Osteoblast (primary cell): Measurements from ENCODE around the gene KPNA2. TPM values are rescaled to one million over a fixed set of nuclear protein-coding genes. Genes with fewer than 3 reads are reported as not detected.
A peak's percentile ranks its signal among the peaks of the same experiment; 100 is the strongest.

ENCODE experiments used
- DNase-seq: peaks from one replicate; pipeline ENCODE4 v3.0.0; 2011; ENCODE audit warnings: low spot score, mixed read lengths; ENCODE audit not compliant: insufficient read length; ENCODE audit errors: missing footprints
- H2AFZ ChIP-seq: 2 replicates; pipeline ENCODE4 v1.6.0; 2011; ENCODE audit warnings: mild to moderate bottlenecking, low read length
- H3K27ac ChIP-seq: 2 replicates; pipeline ENCODE4 v1.5.1; 2011; ENCODE audit warnings: mild to moderate bottlenecking, low read depth, low read length, moderate library complexity
- H3K27me3 ChIP-seq: 2 replicates; pipeline ENCODE4 v1.6.0; 2012; ENCODE audit warnings: mild to moderate bottlenecking, control low read depth, inconsistent platforms, low read length, moderate library complexity; ENCODE audit not compliant: insufficient read depth
- H3K36me3 ChIP-seq: 2 replicates; pipeline ENCODE4 v1.5.1; 2011; ENCODE audit warnings: mild to moderate bottlenecking, low read length, control low read depth, moderate library complexity; ENCODE audit not compliant: insufficient read depth
- H3K4me1 ChIP-seq: 2 replicates; pipeline ENCODE4 v1.5.1; 2011; ENCODE audit warnings: mild to moderate bottlenecking, low read length, control low read depth, moderate library complexity; ENCODE audit not compliant: insufficient read depth
- H3K4me2 ChIP-seq: 2 replicates; pipeline ENCODE4 v1.6.0; 2011; ENCODE audit warnings: mild to moderate bottlenecking, low read length; ENCODE audit not compliant: insufficient read depth
- H3K4me3 ChIP-seq: fragments of 200-600 bp; sonication (generic); 3 replicates; pipeline ENCODE4 v1.5.1; 2012; ENCODE audit warnings: mild to moderate bottlenecking, low read length, inconsistent platforms; ENCODE audit not compliant: insufficient read depth
- H3K79me2 ChIP-seq: 2 replicates; pipeline ENCODE4 v1.6.0; 2012; ENCODE audit warnings: mild to moderate bottlenecking, low read length, control low read depth, inconsistent platforms; ENCODE audit not compliant: insufficient read depth
- H3K9me3 ChIP-seq: 2 replicates; pipeline ENCODE4 v1.5.1; 2011; ENCODE audit warnings: low read depth, low read length, control low read depth
- H4K20me1 ChIP-seq: 2 replicates; pipeline ENCODE4 v1.6.0; 2012; ENCODE audit warnings: mild to moderate bottlenecking, low read length, control low read depth; ENCODE audit not compliant: insufficient read depth
- CTCF ChIP-seq: IDR thresholded peaks from 2 replicates; pipeline ENCODE4 v1.5.1; 2011; ENCODE audit warnings: mild to moderate bottlenecking, low read depth, low read length, moderate library complexity; ENCODE audit errors: extremely low read depth
- total RNA-seq: library from RNA; depleted of rRNA; stranded (reverse); fragments of >200 nt; gene quantifications from 2 replicates; pipeline ENCODE4 v1.2.3, GENCODE V29; 2012

KPNA2 gene
- total RNA-seq, 1 donor: 40.9 TPM

GRCh38 chr17:67993153-67993997, 42.2 kb upstream of the KPNA2 start:
- Histone ChIP-seq H3K4me3 (peak overlapping the region; percentile 84), H2AFZ (peak overlapping the region; percentile 92), H3K27me3 (no peaks in the 10 kb centered on the region), H3K36me3 (no peaks in the 10 kb centered on the region), H3K27ac (peak overlapping the region; percentile 71), H4K20me1 (peaks cover 6% of the 10 kb centered on the region), H3K9me3 (no peaks in the 10 kb centered on the region), H3K4me1 (peaks cover 20% of the 10 kb centered on the region), H3K79me2 (no peaks in the 10 kb centered on the region), H3K4me2 (peak overlapping the region; percentile 99)
- DNase-seq: peak; percentile 98
- TF ChIP-seq CTCF: no peak

- DNase-seq: no peak
These were observed 41.6 kb upstream of the KPNA2 start for GRCh38 chr17:67993998-67994361.

GRCh38 chr17:67994817-67995569, 40.5 kb upstream of the KPNA2 start:
- Histone ChIP-seq H3K36me3 (no peaks in the 10 kb centered on the region), H3K4me3 (peak overlapping the region; percentile 76), H3K4me1 (peaks cover 20% of the 10 kb centered on the region), H3K27ac (peak overlapping the region; percentile 79), H3K79me2 (no peaks in the 10 kb centered on the region), H3K4me2 (peak overlapping the region; percentile 99), H4K20me1 (peaks cover 6% of the 10 kb centered on the region), H3K27me3 (no peaks in the 10 kb centered on the region), H3K9me3 (no peaks in the 10 kb centered on the region), H2AFZ (no peak overlapping the region)
- TF ChIP-seq CTCF: no peak
- DNase-seq: peak; percentile 96

More at GRCh38 chr17:67993998-67994361, 41.6 kb upstream of the KPNA2 start:
- no peaks in the 10 kb centered on the region for H3K27me3 ChIP-seq
- TF ChIP-seq CTCF: no peak
- H3K4me3 ChIP-seq: peak overlapping the region; percentile 83
- peak overlapping the region; percentile 24 for H3K27ac ChIP-seq
- H3K79me2 ChIP-seq: no peaks in the 10 kb centered on the region
- peak overlapping the region; percentile 99 for H3K4me2 ChIP-seq
- H3K36me3 ChIP-seq: no peaks in the 10 kb centered on the region
- peaks cover 6% of the 10 kb centered on the region for H4K20me1 ChIP-seq
- no peaks in the 10 kb centered on the region for H3K9me3 ChIP-seq
- peak overlapping the region; percentile 90 for H2AFZ ChIP-seq
- H3K4me1 ChIP-seq: peaks cover 20% of the 10 kb centered on the region
